Aorta (tissue), 5 donors: Measurements from ENCODE around the gene C2orf49. TPM values are rescaled to one million over a fixed set of nuclear protein-coding genes. Genes with fewer than 3 reads are reported as not detected.

Experiments used
- ATAC-seq: fragments of 200-7000 bp; cut with Tn5 transposase; one replicate; pipeline ENCODE4 v1.9.1; 2022; ENCODE audit warnings: moderate library complexity; ENCODE audit not compliant: low FRiP score
- DNase-seq, 2 donors: peaks; one replicate each; pipeline ENCODE4 v3.0.0-alpha.2; 2020
- H3K27ac ChIP-seq, 2 donors: one replicate each; pipeline ENCODE4 v1.5.1; 2013; ENCODE audit warnings: low read length in 2 of 2, mild to moderate bottlenecking in 2 of 2, moderate library complexity in 2 of 2, control low read depth in 1 of 2, inconsistent platforms in 1 of 2, low read depth in 1 of 2
- H3K27me3 ChIP-seq, 2 donors: one replicate each; pipeline ENCODE4 v1.6.1; 2013; ENCODE audit warnings: control low read depth in 1 of 2, low read length in 1 of 2, mild to moderate bottlenecking in 1 of 2, moderate library complexity in 1 of 2; ENCODE audit not compliant: insufficient read depth in 2 of 2, control insufficient read depth in 1 of 2
- H3K36me3 ChIP-seq, 2 donors: one replicate each; pipeline ENCODE4 v1.6.1; 2013; ENCODE audit warnings: control low read depth in 1 of 2, low read length in 1 of 2, mild to moderate bottlenecking in 1 of 2; ENCODE audit not compliant: insufficient read depth in 2 of 2, control insufficient read depth in 1 of 2
- H3K4me1 ChIP-seq, 2 donors: one replicate each; pipeline ENCODE4 v1.6.1; 2013; ENCODE audit warnings: low read length in 2 of 2, control low read depth in 1 of 2, mild to moderate bottlenecking in 1 of 2, moderate library complexity in 1 of 2; ENCODE audit not compliant: insufficient read depth in 2 of 2, control insufficient read depth in 1 of 2
- H3K4me3 ChIP-seq, 2 donors: one replicate each; pipeline ENCODE4 v1.5.1; 2013; ENCODE audit warnings: low read length in 2 of 2, control low read depth in 1 of 2, mild to moderate bottlenecking in 1 of 2
- H3K9me3 ChIP-seq: one replicate; pipeline ENCODE4 v1.6.1; 2013; ENCODE audit warnings: mild to moderate bottlenecking, low read length; ENCODE audit not compliant: control insufficient read depth
- WGBS, 2 donors: extraction: QIAGEN DNeasy Blood & Tissue Kit; methylation state at CpG; one replicate each; pipeline ENCODE4 v1.1.7; 2013; 5-methylcytosine and 5-hydroxymethylcytosine counted together
- intact Hi-C, 2 donors: fragments of 100-400 bp; cut with DNase I; formaldehyde crosslinking; loops; one replicate each; pipeline versions ENCODE4 v1.14.2 to v1.15.0; 2022
- polyA plus RNA-seq, 2 donors: library from polyadenylated mRNA; stranded (reverse); fragments of 200-250 nt; gene quantifications; one replicate each; pipeline ENCODE4 v1.2.3, GENCODE V29; 2013
- total RNA-seq, 2 donors: library from RNA; stranded (reverse); fragmentation: NEBNext Ultra II Directional; extraction: Animal tissue kit (Norgen Biotek cat#: 25700); gene quantifications; one replicate each; pipeline ENCODE4 v1.2.1, GENCODE V29; 2021
- donor health status: healthy with polysubstance abuse.
- donor health status: Bipolar disorder and iron deficiency.
- donor health status: DM: no; HTN: no; CAD: no.
- donor health status: DM: no; HTN: no; CAD: no.
- donor health status: DM: yes; HTN: yes; CAD: no.

C2orf49 gene
- total and polyA plus RNA-seq, 4 donors: 10.9 to 20.8 (median 12.8) TPM

DNA sequence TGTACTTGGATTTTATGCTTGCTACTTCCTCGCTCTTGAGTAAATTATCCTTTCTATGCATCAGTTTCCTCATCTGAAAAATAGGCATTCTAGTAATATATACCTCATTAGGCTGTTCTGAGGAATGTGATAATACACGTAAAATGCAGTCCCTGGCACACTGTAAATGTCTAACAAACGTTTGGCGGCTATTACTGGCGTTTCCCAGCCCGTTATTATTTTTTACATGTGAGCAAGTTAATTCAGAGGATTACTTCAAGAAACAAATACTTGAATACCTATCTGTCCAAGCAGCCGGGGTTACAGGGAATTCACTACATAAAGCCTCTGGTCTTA is 586 bp upstream of the C2orf49 start:
- Histone ChIP-seq H3K9me3 (no peaks in the 10 kb centered on the region), H3K27me3 (no peaks in the 10 kb centered on the region), H3K27ac (peak overlapping the region in 1 of 2 donors; percentile 79), H3K4me1 (no peaks in the 10 kb centered on the region), H3K36me3 (no peaks in the 10 kb centered on the region), H3K4me3 (peak overlapping the region; percentile 92 to 98)
- ATAC-seq (no peak), DNase-seq (no peak)
- intact Hi-C loops: no loop called here
- WGBS, 2 donors: 3% methylated on average over 7 of the region's 7 CpGs

DNA sequence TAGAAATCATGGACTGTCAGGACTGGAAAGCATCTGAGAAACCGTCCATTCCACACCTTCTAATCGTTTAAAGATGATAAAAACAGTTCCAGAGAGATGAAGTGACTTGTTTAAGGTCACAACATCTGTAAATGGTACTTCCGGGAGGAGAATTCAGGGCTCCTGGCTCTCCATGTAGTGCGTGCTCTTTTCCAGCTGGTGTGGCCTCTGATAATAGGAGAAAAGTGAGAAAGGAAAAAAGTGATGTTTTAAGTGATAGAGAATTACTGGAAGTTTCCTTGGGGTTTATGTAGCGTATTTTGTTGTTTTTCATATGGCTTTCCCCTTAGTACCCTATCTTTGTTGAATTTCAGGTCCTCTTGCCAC is 663 bp downstream of the C2orf49 start:
- peak overlapping the region; percentile 92 to 98 for H3K4me3 ChIP-seq
- no peak for ATAC-seq
- peak overlapping the region; percentile 61 to 99 for H3K27ac ChIP-seq
- H3K27me3 ChIP-seq: no peaks in the 10 kb centered on the region
- H3K9me3 ChIP-seq: no peaks in the 10 kb centered on the region
- 5% methylated on average over 5 of the region's 5 CpGs for WGBS, 2 donors
- peaks cover 4% of the 10 kb centered on the region in 2 donors for H3K36me3 ChIP-seq
- DNase-seq: no peak
- H3K4me1 ChIP-seq: no peaks in the 10 kb centered on the region
- intact Hi-C loops: no loop called here

DNA sequence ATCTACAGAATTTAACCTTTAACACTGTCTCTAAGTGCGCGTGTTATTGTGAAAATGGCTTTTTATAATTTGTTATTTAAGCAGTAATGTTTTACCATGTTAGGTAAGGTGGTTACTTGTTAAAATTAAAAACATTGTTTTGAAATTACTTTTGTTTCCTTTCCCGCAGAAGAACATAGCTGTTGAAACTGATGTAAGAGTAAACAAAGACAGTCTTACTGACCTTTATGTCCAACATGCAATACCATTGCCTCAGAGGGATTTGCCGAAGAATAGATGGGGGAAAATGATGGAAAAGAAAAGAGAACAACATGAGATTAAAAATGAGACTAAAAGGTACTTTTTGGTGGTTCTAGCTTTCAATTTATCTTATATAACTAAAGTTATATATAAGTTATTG is 2.1 kb downstream of the C2orf49 start:
- H3K4me1 ChIP-seq: no peaks in the 10 kb centered on the region
- DNase-seq (no peak), ATAC-seq (no peak)
- WGBS, 2 donors: 83 to 84% methylated on average over 4 of the region's 4 CpGs
- no peaks in the 10 kb centered on the region for H3K9me3 ChIP-seq
- H3K27me3 ChIP-seq: no peaks in the 10 kb centered on the region
- intact Hi-C loops: no loop called here
- H3K4me3 ChIP-seq: no peak overlapping the region
- peaks cover 4 to 6% of the 10 kb centered on the region in 2 donors for H3K36me3 ChIP-seq
- no peak overlapping the region for H3K27ac ChIP-seq

DNA sequence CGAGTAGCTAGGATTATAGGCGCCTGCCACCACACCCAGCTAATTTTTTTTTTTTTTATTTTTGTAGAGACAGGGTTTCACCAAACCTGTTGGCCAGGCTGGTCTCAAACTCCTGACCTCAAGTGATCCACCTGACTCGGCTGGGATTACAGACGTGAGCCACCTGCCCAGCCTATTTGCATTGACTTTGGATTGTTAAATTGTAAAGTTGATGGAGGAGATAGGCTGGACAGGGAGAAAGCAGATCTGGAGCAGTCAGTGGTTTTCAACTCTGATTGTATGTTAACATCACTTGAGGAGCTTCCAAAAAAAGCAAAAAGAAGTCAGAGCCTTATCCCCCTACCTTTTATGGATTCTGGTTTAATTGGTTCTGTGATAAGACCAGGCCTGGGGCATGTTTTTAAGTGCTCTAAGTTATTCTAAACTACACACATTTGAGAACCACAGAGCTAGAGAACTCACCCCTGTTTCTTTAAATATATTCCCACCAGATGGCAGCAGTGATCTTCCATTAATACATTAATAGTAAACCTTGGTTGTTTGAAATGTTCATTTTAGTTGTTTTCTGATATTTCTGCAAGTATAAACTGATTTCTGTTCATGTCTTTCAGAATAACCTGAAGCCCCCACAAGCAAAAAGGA is 7.5 kb downstream of the C2orf49 start:
- Histone ChIP-seq H3K36me3 (peaks cover 13% of the 10 kb centered on the region in 2 donors), H3K9me3 (no peaks in the 10 kb centered on the region), H3K27ac (no peak overlapping the region), H3K4me1 (peaks cover 0 to 1% of the 10 kb centered on the region in 2 donors), H3K27me3 (no peaks in the 10 kb centered on the region), H3K4me3 (no peak overlapping the region)
- 78 to 81% methylated on average over 4 of the region's 4 CpGs for WGBS, 2 donors
- intact Hi-C loops: no loop called here
- no peak for DNase-seq
- no peak for ATAC-seq

DNA sequence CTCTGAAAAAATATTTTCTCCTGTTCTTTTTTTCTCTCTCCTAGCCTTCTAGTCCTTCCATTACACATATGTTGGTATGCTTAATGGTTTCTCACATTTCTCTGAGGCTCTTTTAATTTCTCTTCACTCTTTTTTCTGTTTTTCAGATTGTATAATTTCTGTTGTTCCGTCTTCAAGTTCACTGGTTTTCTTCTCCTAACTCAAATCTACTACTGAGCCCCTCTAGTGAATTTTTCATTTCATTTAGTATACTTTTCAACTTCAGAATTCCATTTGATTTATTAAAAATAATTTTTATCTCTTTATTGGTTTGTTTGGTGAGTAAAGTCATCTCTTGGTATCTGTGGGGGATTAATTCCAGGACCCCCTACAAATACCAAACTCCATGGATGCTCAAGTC is 19.8 kb downstream of the C2orf49 start:
- Histone ChIP-seq H3K9me3 (peaks cover 2% of the 10 kb centered on the region), H3K27ac (no peak overlapping the region), H3K4me1 (peaks cover 2% of the 10 kb centered on the region in 2 donors), H3K4me3 (no peak overlapping the region), H3K27me3 (no peaks in the 10 kb centered on the region), H3K36me3 (peaks cover 6 to 7% of the 10 kb centered on the region in 2 donors)
- DNase-seq (no peak), ATAC-seq (no peak)
- intact Hi-C loops: no loop called here
- 97 to 100% methylated on average over 1 of the region's 1 CpG for WGBS, 2 donors

DNA sequence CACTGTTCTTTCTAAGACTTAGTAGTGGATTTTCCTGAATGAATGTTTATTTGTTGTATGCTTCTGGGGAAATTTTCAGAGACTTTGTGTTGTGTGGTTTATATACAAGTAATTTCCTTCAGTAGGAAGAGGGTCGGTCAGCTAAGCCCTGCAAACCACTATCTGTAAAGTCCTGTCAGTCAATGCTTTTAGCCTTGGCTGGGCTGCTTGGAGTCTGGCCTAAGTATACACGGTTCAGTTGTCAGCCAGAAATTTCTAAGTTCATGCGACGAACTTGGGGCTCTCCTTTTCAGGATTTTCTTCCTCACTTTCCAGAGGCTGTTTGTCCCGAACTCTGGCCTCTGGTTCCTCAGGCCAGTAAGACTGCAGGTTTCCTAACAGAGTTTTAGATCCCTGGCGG is 21.3 kb downstream of the C2orf49 start:
- H3K27ac ChIP-seq: no peak overlapping the region
- H3K4me1 ChIP-seq: peaks cover 2% of the 10 kb centered on the region in 2 donors
- H3K9me3 ChIP-seq: peaks cover 2% of the 10 kb centered on the region
- intact Hi-C loops: no loop called here
- no peak for ATAC-seq
- H3K27me3 ChIP-seq: no peaks in the 10 kb centered on the region
- no peak overlapping the region for H3K4me3 ChIP-seq
- peaks cover 6 to 7% of the 10 kb centered on the region in 2 donors for H3K36me3 ChIP-seq
- WGBS, 2 donors: 10 to 16% methylated on average over 6 of the region's 6 CpGs
- DNase-seq: no peak

DNA sequence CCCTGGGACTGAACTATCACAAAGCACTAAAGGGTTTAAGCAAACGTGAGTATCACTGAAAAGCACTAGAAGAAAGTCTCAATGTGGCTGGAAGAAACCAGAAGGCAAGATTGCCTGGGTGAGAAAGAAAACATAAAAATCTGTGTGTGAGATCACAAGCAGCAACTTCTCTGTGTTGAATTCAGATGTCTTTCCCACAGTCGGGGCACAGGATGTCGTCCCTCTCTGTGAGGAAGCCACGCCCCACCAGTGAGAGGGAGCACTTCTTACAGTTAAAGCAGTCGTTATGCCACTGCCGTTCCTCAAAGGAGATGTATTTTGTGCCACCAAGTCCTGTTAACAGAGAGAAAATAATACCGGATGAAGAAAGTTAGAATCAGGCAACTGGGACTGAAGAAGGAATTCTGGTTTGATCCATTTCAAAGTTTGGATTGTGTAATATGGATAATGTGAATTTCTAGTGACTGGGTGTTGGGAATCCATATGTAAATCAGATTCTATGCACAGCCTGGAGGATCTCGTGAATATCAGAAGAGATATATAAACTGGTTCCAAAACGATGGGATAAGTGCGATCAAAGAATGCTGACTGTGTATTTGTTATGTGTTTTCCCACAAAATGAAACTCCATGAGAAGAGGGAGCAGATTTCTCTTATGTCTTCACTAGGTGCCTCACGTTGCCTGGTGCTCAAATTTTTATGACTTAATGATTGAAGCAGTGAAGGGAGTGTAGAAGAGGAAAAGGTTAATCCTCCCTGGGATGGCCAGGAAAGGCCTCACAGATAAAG is 24.0 kb downstream of the C2orf49 start:
- WGBS, 2 donors: 78 to 85% methylated on average over 11 of the region's 11 CpGs
- Histone ChIP-seq H3K9me3 (peaks cover 1% of the 10 kb centered on the region), H3K27me3 (no peaks in the 10 kb centered on the region), H3K4me1 (peaks cover 2% of the 10 kb centered on the region in 2 donors), H3K4me3 (no peak overlapping the region), H3K27ac (no peak overlapping the region), H3K36me3 (peaks cover 7 to 8% of the 10 kb centered on the region in 2 donors)
- intact Hi-C loops: no loop called here
- ATAC-seq (no peak), DNase-seq (no peak)

DNA sequence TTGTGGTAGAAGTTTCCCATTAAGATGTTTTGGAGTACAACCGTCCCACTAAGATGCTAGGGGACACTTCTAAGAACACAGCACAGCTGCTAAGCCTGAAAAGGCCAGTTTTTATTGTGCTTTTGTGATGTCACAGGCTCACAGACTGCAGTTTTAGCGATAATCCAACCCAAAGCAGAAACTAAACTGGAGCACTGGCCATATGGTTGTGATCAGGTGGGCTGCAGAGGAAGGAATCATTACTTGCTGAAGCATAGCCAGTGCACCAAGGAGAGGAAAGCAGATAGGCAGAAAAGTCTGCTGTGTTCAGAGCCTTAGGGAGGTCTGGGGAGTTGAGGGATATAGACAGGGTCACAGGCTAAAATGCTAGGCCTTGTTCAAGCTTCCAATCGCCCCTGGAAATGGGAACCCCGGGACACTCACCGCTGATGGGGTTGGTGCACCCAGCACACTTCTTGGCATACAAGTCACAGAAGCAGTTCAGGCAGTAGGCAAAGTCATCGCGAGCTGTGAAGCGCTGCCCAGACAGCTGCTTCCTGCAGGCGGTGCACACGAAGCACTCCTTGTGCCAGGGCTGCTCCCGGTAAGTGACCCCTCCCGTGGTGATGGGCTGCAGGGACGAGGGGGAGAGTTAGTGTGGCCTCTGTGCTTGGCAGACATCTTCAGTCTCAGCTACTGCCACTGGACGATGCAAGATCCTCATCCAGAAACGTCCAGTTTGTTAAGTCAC is 25.7 kb downstream of the C2orf49 start:
- ATAC-seq (no peak), DNase-seq (no peak)
- Histone ChIP-seq H3K27me3 (no peaks in the 10 kb centered on the region), H3K36me3 (peaks cover 4 to 11% of the 10 kb centered on the region in 2 donors), H3K4me1 (peaks cover 2% of the 10 kb centered on the region in 2 donors), H3K9me3 (no peaks in the 10 kb centered on the region), H3K4me3 (no peak overlapping the region), H3K27ac (no peak overlapping the region)
- WGBS, 2 donors: 81 to 83% methylated on average over 15 of the region's 15 CpGs
- intact Hi-C loops: no loop called here
